Stimulated activated naive B cell treated with anti-CD40 and anti-IgM and Interleukin-4, amounts not matched to agents 10 μg/mL and 1 μg/mL and 100 μg/mL, for 72 hours (primary cell): Measurements from ENCODE around the gene KIF1A.

Source experiments
- ATAC-seq, 2 donors: fragments of 150-1000 bp; cut with Tn5 transposase; replicated peaks; 2 replicates each; pipeline ENCODE4 v1.10.0; 2021; ENCODE audit warnings: moderate library complexity in 1 of 2
- DNase-seq: peaks from one replicate; pipeline ENCODE4 v3.0.0; 2021
- H3K27ac Mint-ChIP-seq: one replicate; pipeline ENCODE4 v1.8.0; 2022; ENCODE audit warnings: mild to moderate bottlenecking, mixed read lengths
- H3K27me3 Mint-ChIP-seq, 2 donors: one replicate each; pipeline ENCODE4 v1.8.0; 2022; ENCODE audit warnings: mixed read lengths in 2 of 2
- H3K36me3 Mint-ChIP-seq, 2 donors: one replicate each; pipeline ENCODE4 v1.8.0; 2022; ENCODE audit warnings: mixed read lengths in 2 of 2, mild to moderate bottlenecking in 1 of 2
- H3K4me1 Mint-ChIP-seq, 2 donors: one replicate each; pipeline ENCODE4 v1.8.0; 2022; ENCODE audit warnings: mixed read lengths in 2 of 2, mild to moderate bottlenecking in 1 of 2
- H3K4me3 Mint-ChIP-seq, 2 donors: one replicate each; pipeline ENCODE4 v1.8.0; 2022; ENCODE audit warnings: mild to moderate bottlenecking in 2 of 2, mixed read lengths in 2 of 2, moderate library complexity in 1 of 2
- H3K9me3 Mint-ChIP-seq, 2 donors: one replicate each; pipeline ENCODE4 v1.8.0; 2022; ENCODE audit warnings: mixed read lengths in 2 of 2, mild to moderate bottlenecking in 1 of 2

The KIF1A gene

GRCh38 chr2:240713928-240714746 lies 105.9 kb downstream of the KIF1A start:
- Mint-ChIP-seq H3K9me3 (no peaks in the 10 kb centered on the region), H3K4me1 (no peaks in the 10 kb centered on the region), H3K4me3 (no peak overlapping the region), H3K36me3 (no peaks in the 10 kb centered on the region), H3K27me3 (peaks cover 0 to 10% of the 10 kb centered on the region in 2 donors), H3K27ac (no peak overlapping the region)
- ATAC-seq, result peak in 1 of 2 donors; percentile 18
- no peak for DNase-seq

- DNase-seq (no peak), ATAC-seq (no peak)
- H3K9me3 Mint-ChIP-seq, result no peaks in the 10 kb centered on the region
- H3K36me3 Mint-ChIP-seq, result no peaks in the 10 kb centered on the region
- peaks cover 0 to 10% of the 10 kb centered on the region in 2 donors for H3K27me3 Mint-ChIP-seq
- no peaks in the 10 kb centered on the region for H3K4me1 Mint-ChIP-seq
- H3K27ac Mint-ChIP-seq, result no peak overlapping the region
- no peak overlapping the region for H3K4me3 Mint-ChIP-seq
Measured at GRCh38 chr2:240713071-240713927, 106.7 kb downstream of the KIF1A start.

- no peak for DNase-seq
- Mint-ChIP-seq H3K4me3 (no peak overlapping the region), H3K4me1 (no peaks in the 10 kb centered on the region), H3K27ac (no peak overlapping the region), H3K27me3 (peaks cover 0 to 10% of the 10 kb centered on the region in 2 donors), H3K9me3 (no peaks in the 10 kb centered on the region), H3K36me3 (no peaks in the 10 kb centered on the region)
- no peak for ATAC-seq
Measured at GRCh38 chr2:240712121-240712520, 107.9 kb downstream of the KIF1A start.

- DNase-seq (no peak), ATAC-seq (no peak)
- no peaks in the 10 kb centered on the region for H3K4me1 Mint-ChIP-seq
- no peaks in the 10 kb centered on the region for H3K36me3 Mint-ChIP-seq
- no peak overlapping the region for H3K27ac Mint-ChIP-seq
- no peak overlapping the region for H3K4me3 Mint-ChIP-seq
- H3K9me3 Mint-ChIP-seq, result no peaks in the 10 kb centered on the region
- H3K27me3 Mint-ChIP-seq, result peaks cover 0 to 10% of the 10 kb centered on the region in 2 donors
Measured at GRCh38 chr2:240711701-240712100, 108.3 kb downstream of the KIF1A start.

- Mint-ChIP-seq H3K9me3 (no peaks in the 10 kb centered on the region), H3K27ac (no peak overlapping the region), H3K4me3 (no peak overlapping the region), H3K4me1 (no peaks in the 10 kb centered on the region), H3K27me3 (peaks cover 0 to 6% of the 10 kb centered on the region in 2 donors), H3K36me3 (no peaks in the 10 kb centered on the region)
- ATAC-seq (no peak), DNase-seq (no peak)
Measured at GRCh38 chr2:240711296-240711695, 108.7 kb downstream of the KIF1A start.

GRCh38 chr2:240708457-240708856 lies 111.6 kb downstream of the KIF1A start:
- DNase-seq, result no peak
- Mint-ChIP-seq H3K4me3 (no peak overlapping the region), H3K27me3 (peaks cover 15 to 18% of the 10 kb centered on the region in 2 donors), H3K27ac (no peak overlapping the region), H3K4me1 (peaks cover 0 to 4% of the 10 kb centered on the region in 2 donors), H3K36me3 (no peaks in the 10 kb centered on the region), H3K9me3 (no peaks in the 10 kb centered on the region)
- ATAC-seq, result no peak

- Mint-ChIP-seq H3K27ac (no peak overlapping the region), H3K4me1 (peaks cover 0 to 4% of the 10 kb centered on the region in 2 donors), H3K4me3 (no peak overlapping the region), H3K27me3 (peaks cover 22 to 24% of the 10 kb centered on the region in 2 donors), H3K9me3 (no peaks in the 10 kb centered on the region), H3K36me3 (no peaks in the 10 kb centered on the region)
- DNase-seq (no peak), ATAC-seq (no peak)
Measured at GRCh38 chr2:240707821-240708220, 112.2 kb downstream of the KIF1A start.

GRCh38 chr2:240707043-240707756 lies 112.8 kb downstream of the KIF1A start:
- Mint-ChIP-seq H3K4me3 (no peak overlapping the region), H3K36me3 (no peaks in the 10 kb centered on the region), H3K4me1 (peaks cover 0 to 4% of the 10 kb centered on the region in 2 donors), H3K9me3 (no peaks in the 10 kb centered on the region), H3K27me3 (peaks cover 25 to 29% of the 10 kb centered on the region in 2 donors), H3K27ac (no peak overlapping the region)
- DNase-seq, result no peak
- ATAC-seq, result no peak

GRCh38 chr2:240705204-240705791 lies 114.7 kb downstream of the KIF1A start:
- Mint-ChIP-seq H3K4me1 (peaks cover 0 to 4% of the 10 kb centered on the region in 2 donors), H3K27me3 (peaks cover 25% of the 10 kb centered on the region in 2 donors), H3K27ac (no peak overlapping the region), H3K9me3 (no peaks in the 10 kb centered on the region), H3K4me3 (no peak overlapping the region), H3K36me3 (no peaks in the 10 kb centered on the region)
- no peak for ATAC-seq
- no peak for DNase-seq

- peaks cover 25% of the 10 kb centered on the region in 2 donors for H3K27me3 Mint-ChIP-seq
- DNase-seq, result no peak
- H3K4me3 Mint-ChIP-seq, result no peak overlapping the region
- H3K4me1 Mint-ChIP-seq, result peaks cover 0 to 4% of the 10 kb centered on the region in 2 donors
- H3K36me3 Mint-ChIP-seq, result no peaks in the 10 kb centered on the region
- H3K27ac Mint-ChIP-seq, result no peak overlapping the region
- no peaks in the 10 kb centered on the region for H3K9me3 Mint-ChIP-seq
- ATAC-seq, result no peak
Measured at GRCh38 chr2:240704651-240705050, 115.4 kb downstream of the KIF1A start.

- no peak overlapping the region for H3K27ac Mint-ChIP-seq
- H3K36me3 Mint-ChIP-seq, result no peaks in the 10 kb centered on the region
- DNase-seq, result no peak
- ATAC-seq, result no peak
- H3K4me1 Mint-ChIP-seq, result peaks cover 0 to 4% of the 10 kb centered on the region in 2 donors
- H3K9me3 Mint-ChIP-seq, result no peaks in the 10 kb centered on the region
- no peak overlapping the region for H3K4me3 Mint-ChIP-seq
- H3K27me3 Mint-ChIP-seq, result peaks cover 25% of the 10 kb centered on the region in 2 donors
Measured at GRCh38 chr2:240703417-240704341, 116.3 kb downstream of the KIF1A start.

GRCh38 chr2:240702640-240703011 lies 117.4 kb downstream of the KIF1A start:
- Mint-ChIP-seq H3K27me3 (peaks cover 25% of the 10 kb centered on the region in 2 donors), H3K4me3 (no peak overlapping the region), H3K4me1 (peaks cover 0 to 4% of the 10 kb centered on the region in 2 donors), H3K9me3 (no peaks in the 10 kb centered on the region), H3K36me3 (no peaks in the 10 kb centered on the region), H3K27ac (no peak overlapping the region)
- ATAC-seq (no peak), DNase-seq (no peak)
